Measurements from ENCODE around the gene PER1. TPM values are rescaled to one million over a fixed set of nuclear protein-coding genes. Genes with fewer than 3 reads are reported as not detected.

PER1 gene
- total RNA-seq, 4 donors from 2014 or later = 127 to 263 (median 168) TPM

- Histone ChIP-seq H3K36me3 (no peaks in the 10 kb centered on the region), H3K4me3 (no peak overlapping the region), H3K27ac (replicated peaks in 1 of 4) (no peak overlapping the region), H3K9me3 (no peaks in the 10 kb centered on the region), H3K4me1 (peaks cover 19 to 26% (median 23%) of the 10 kb centered on the region in 4 donors), H3K27me3 (no peaks in the 10 kb centered on the region)
- intact Hi-C loops (cut with DNase I) = no loop called here
- WGBS = 62% methylated on average over 3 of the region's 3 CpGs
- DNase-seq (ENCODE audit: extremely low spot score) = no peak
- no peak for TF ChIP-seq POLR2AphosphoS5 (IDR thresholded peaks at IDR 0.05)
Observed at GRCh38 chr17:8167526-8167925, 15.3 kb upstream of the PER1 start.

DNA sequence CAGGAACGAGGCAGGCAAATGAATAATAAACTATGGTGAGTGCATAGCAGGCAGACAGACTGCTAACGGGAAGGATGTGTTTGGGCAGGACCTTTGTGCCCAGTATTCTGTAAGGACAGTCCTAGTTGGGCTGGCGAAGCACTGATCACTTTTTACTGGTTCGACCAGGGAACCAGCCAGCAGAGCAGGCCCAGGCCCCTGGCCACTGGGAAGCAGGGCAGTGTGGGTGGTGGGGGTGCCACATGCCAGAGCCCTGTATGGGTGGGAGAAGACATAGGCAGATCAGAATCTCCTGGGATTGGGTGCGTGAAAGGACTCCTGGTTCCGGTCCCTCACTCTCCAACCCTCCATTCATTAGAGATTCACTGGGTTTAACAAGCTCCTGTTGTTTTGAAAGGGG is 14.5 kb upstream of the PER1 start:
- no peak for DNase-seq (ENCODE audit: extremely low spot score)
- TF ChIP-seq CTCF (IDR thresholded peaks at IDR 0.05) (no peak), POLR2A (IDR thresholded peaks at IDR 0.05; ENCODE audit: low read depth) (no peak), EP300 (IDR thresholded peaks at IDR 0.05) (no peak), POLR2AphosphoS5 (IDR thresholded peaks at IDR 0.05) (no peak)
- H3K9me3 ChIP-seq = no peaks in the 10 kb centered on the region
- peak overlapping the region in 1 of 4 donors; percentile 35 for H3K27ac ChIP-seq (replicated peaks in 1 of 4)
- peaks cover 24 to 27% (median 25%) of the 10 kb centered on the region in 4 donors for H3K4me1 ChIP-seq
- H3K27me3 ChIP-seq = no peaks in the 10 kb centered on the region
- intact Hi-C loops (cut with DNase I) = no loop called here
- 95% methylated on average over 6 of the region's 6 CpGs for WGBS
- no peak overlapping the region for H3K4me3 ChIP-seq
- peaks cover 0 to 2% (median 0%) of the 10 kb centered on the region in 4 donors for H3K36me3 ChIP-seq

- Histone ChIP-seq H3K36me3 (peaks cover 9 to 21% (median 15%) of the 10 kb centered on the region in 4 donors), H3K27me3 (no peaks in the 10 kb centered on the region), H3K4me3 (no peak overlapping the region), H3K9me3 (no peaks in the 10 kb centered on the region), H3K4me1 (peaks cover 37 to 47% (median 44%) of the 10 kb centered on the region in 4 donors), H3K27ac (replicated peaks in 1 of 4) (peak overlapping the region; percentile 100)
- intact Hi-C loops (cut with DNase I) = no loop called here
- WGBS = 75% methylated on average over 6 of the region's 6 CpGs
- no peak for TF ChIP-seq POLR2A (IDR thresholded peaks at IDR 0.05; ENCODE audit: low read depth)
- no peak for TF ChIP-seq POLR2AphosphoS5 (IDR thresholded peaks at IDR 0.05)
- TF ChIP-seq CTCF (IDR thresholded peaks at IDR 0.05) = no peak
- no peak for TF ChIP-seq EP300 (IDR thresholded peaks at IDR 0.05)
- no peak for DNase-seq (ENCODE audit: extremely low spot score)
Observed at GRCh38 chr17:8164815-8165131, 12.6 kb upstream of the PER1 start.

DNA sequence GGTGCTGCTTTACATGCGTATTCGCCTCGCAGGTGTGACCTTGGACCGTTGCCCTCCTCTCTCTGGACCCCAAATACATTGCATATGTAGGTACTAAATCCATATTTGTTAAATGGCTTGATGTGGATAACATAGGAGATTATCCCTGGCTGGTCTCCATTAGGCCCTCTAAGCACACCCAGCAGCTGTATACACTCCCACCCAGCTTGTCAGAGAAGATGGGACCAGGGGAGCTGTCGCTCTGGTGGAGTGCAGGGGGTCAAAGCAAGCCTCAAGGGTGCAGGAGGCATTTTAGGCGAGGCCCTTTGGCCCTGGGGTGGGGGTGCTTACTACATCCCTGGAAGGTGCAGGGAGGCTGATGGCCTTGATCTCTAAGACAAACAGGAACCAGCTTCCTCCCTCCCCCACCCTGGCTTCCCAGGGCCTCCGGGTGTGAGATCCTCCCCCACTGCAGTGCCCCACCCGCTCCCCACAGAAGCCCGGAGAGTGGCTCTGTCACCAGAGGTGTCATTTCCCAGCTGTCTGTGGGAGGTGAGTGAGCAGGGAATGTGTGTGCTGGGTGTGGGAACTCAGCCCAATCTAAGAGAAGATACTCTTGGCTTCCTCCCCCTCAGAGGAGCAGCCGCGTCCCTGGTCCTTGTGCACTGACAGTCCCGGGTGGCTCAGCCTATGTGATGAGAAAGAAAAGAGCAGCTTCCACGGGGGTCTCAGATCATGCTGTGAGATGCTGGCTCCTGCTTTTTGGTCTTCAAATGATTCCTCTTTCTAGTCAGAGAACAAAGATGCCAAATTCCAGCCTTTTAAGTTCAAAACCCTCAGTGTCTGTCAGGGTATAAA is 12.0 kb upstream of the PER1 start:
- no peak for TF ChIP-seq POLR2A (IDR thresholded peaks at IDR 0.05; ENCODE audit: low read depth)
- TF ChIP-seq EP300 (IDR thresholded peaks at IDR 0.05) = no peak
- TF ChIP-seq POLR2AphosphoS5 (IDR thresholded peaks at IDR 0.05) = peak in 1 of 2 donors; percentile 76
- TF ChIP-seq CTCF (IDR thresholded peaks at IDR 0.05) = no peak
- Histone ChIP-seq H3K9me3 (no peaks in the 10 kb centered on the region), H3K4me1 (peaks cover 37 to 53% (median 50%) of the 10 kb centered on the region in 4 donors), H3K36me3 (peaks cover 9 to 27% (median 21%) of the 10 kb centered on the region in 4 donors), H3K27me3 (no peaks in the 10 kb centered on the region), H3K4me3 (peak overlapping the region in 1 of 4 donors; percentile 7), H3K27ac (replicated peaks in 1 of 4) (peak overlapping the region; percentile 100)
- intact Hi-C loops (cut with DNase I) = no loop called here
- DNase-seq (ENCODE audit: extremely low spot score) = no peak
- WGBS = 29% methylated on average over 11 of the region's 13 CpGs

DNA sequence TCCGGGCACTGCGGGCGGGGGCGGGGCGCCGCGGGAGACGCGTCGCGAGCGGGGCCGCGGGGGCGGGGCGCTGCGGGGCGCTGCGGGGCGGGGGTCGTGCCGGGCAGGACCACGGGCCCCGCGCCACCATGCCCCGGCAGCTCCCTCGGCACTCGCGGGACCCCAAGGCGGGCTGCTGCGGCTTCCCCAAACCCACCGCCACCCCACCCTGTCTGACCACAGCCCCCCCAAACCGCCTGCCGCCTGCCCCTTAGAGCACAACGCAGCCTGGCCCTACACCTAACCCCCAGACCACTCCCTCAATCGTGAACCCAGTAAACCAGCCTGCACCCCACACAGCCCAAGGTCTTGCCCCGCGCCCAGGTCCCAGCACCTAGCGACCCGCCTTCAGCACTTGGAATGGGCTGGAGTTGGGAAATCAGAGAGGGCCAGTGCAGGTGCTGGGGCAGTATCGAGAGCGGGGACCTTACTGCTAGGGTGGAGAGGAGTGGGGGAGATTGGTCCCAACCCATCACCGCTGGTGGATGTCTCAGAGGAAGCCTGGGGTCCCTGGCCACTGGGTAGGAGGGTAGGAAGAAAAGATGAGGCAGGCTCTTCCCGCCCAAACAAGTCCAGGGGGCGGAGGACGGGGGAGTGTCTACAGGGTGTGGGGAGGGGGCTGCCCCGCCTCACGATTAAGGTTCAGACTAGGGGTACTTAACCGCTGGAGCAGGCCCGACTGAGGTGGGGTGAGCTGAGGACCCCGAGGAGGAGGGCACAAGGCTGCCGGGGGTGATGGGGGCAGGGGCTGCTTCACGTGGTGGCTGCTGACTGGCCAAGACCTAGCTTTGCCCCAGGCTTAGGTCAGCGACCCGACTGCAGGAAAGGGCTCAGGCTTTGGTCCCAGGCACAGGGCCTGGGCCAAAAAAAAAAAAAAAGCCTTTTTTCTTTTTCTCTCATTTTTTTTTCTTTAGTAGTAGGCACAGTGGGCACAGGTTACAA is 11.1 kb upstream of the PER1 start:
- H3K27me3 ChIP-seq = no peaks in the 10 kb centered on the region
- intact Hi-C loops (cut with DNase I) = no loop called here
- H3K27ac ChIP-seq (replicated peaks in 1 of 4) = peak overlapping the region; percentile 100
- H3K4me3 ChIP-seq = peak overlapping the region; percentile 94 to 100 (median 100)
- H3K36me3 ChIP-seq = peaks cover 9 to 27% (median 23%) of the 10 kb centered on the region in 4 donors
- TF ChIP-seq POLR2A (IDR thresholded peaks at IDR 0.05; ENCODE audit: low read depth) = no peak
- TF ChIP-seq EP300 (IDR thresholded peaks at IDR 0.05) = no peak
- TF ChIP-seq POLR2AphosphoS5 (IDR thresholded peaks at IDR 0.05) = no peak
- no peak for DNase-seq (ENCODE audit: extremely low spot score)
- WGBS = 14% methylated on average over 21 of the region's 55 CpGs
- H3K9me3 ChIP-seq = no peaks in the 10 kb centered on the region
- H3K4me1 ChIP-seq = peaks cover 40 to 62% (median 59%) of the 10 kb centered on the region in 4 donors

Data from esophagus muscularis mucosa (tissue), 4 donors.